Raji (cell line): ENCODE results near the gene ANAPC16.

Source experiments
- POLR2A ChIP-seq: IDR thresholded peaks from 2 replicates; pipeline ENCODE4 v1.6.1; 2011; ENCODE audit warnings: low read depth, low read length, control low read depth; ENCODE audit not compliant: insufficient read depth

The ANAPC16 gene

DNA sequence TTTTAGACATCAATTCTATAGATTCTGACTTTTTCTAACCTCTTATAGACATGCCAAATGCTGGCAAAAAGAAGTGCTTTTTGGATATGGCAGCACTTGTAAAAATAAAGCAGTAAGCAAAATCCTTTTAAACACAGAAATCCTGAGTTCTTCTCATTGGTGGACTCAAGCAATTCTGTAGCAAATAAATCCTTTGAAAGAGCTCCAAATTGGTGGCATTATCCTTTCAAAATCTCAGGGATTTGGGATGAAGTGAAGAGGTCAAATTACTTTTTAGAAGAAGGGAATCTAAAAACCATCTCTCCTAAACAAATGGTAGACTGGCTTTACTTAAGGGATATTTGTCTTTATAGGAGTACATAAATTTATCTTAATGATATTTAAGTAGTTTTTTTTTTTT, 17.8 kb downstream of the ANAPC16 start:
- no peak for TF ChIP-seq POLR2A

DNA sequence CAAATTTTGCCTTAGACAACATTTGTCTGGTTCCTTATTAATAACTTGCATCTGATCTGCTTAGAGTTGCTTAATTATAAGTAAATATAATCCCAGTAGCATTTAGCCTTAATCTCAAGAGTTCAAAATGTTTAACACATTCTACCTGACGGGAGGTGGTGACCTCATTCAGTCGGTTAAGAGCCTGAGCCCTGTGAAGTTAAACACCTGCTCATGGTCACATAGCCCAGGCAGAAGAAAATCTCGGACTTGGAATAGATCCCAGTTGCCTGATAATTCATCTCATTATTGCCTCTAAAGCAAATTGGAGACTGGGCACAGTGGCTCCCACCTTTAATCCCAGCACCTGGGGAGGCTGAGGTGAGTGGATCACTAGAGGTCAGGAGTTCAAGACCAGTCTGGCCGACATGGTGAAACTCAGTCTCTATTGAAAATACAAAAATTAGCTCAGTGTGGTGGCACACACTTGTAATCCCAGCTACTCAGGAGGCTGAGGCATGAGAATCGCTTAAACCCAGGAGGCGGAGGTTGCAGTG, 18.8 kb downstream of the ANAPC16 start:
- TF ChIP-seq POLR2A, result no peak

DNA sequence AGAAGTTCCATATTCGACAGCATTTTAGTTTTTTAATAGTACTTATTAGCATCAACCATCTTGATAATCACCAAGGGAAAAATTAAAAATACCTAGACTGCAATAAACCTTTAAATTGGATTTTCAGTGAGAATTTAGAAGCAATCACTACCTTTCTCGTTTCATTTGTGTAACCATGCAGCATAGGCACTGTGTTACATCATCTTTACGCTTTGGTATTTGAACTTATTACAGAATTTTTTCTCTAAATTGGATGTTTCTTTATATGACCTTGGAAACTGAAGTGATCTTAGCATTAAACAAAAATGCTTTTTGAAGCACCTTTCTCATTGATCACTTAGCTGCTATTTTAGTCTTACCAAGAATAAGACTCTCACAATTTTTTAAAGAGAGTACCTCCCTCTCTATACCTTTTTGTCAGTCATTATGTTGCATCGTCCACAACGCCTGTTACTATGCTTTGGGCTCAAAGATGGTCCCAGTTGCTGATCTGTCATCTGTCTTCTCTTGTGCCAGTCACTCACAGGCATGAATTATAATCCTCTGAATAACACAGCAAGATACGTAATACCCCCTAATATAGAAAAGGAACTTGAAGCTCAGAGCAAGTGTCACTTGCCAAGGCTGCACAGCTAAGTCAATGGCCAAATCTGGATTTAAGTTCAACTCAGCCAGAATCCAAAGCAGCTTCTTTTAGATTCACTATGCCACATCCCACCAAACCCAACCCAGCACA, 19.9 kb downstream of the ANAPC16 start:
- no peak for TF ChIP-seq POLR2A

DNA sequence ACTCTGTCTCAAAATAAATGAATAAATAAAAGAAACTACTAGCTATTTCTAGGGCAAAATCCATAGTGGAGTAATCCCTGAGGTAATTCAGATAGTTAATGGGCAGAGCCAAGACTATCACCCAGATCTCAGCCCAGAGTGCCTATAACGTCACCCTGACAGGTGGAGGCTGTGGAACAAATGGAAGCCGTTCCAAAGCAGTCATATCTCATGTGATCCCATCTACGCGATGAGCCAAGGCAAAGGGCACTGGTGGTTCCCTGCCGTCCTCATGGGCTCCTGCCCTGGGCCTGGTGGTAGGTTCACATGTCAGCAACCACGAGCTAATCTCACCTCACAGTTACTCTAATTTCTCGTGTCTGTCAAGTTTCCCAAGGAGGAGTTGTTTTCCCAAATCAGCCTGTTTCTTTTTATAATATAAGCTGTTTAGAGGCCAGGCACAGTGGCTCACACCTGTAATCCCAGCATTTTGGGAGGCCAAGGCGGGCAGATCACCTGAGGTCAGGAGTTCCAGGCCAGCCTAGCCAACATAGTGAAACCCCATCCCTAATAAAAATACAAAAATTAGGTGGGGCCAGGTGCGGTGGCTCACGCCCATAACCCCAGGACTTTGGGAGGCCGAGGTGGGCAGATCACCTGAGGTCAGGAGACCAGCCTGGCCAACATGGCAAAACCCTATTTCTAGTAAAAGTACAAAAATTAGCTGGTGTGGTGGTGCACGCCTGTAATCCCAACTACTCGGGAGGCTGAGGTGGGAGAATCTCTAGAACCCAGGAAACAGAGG, 22.8 kb downstream of the ANAPC16 start:
- no peak for TF ChIP-seq POLR2A

DNA sequence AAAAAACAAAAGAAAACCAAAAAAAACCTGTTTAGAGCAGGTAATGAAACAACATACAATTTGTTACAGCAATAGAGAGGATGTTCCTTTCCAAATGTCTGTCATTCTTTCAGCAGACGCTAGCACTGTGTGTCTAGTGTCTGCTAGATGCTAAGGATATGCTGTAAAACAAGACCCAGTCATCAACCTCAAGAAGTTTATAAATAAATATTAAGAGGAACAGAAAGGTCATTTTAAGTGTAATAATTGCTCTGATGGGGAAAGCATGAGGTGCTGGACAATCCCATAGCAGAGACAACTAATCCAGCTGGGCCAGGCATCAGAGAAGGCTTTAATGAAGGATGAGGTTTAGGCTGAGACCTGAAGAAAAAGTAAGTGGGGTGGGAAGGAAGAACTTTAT, 23.6 kb downstream of the ANAPC16 start:
- no peak for TF ChIP-seq POLR2A

DNA sequence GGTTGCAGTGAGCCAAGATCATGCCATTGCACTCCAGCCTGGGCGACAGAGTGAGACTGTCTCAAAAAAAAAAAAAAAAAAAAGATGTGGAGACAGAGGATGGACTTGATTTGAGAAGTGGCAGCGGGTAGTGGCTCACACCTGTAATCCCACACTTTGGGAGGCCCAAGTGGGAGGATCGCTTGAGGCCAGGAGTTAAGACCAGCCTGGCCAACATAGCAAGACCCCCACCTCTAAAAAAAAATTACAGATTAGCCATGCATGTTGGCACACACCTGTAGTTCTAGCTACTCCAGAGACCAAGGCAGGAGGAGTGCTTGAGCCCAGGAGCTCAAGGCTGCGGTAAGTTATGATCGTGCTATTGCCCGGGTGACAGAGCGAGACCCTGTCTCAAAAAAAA, 24.6 kb downstream of the ANAPC16 start:
- TF ChIP-seq POLR2A, result no peak

DNA sequence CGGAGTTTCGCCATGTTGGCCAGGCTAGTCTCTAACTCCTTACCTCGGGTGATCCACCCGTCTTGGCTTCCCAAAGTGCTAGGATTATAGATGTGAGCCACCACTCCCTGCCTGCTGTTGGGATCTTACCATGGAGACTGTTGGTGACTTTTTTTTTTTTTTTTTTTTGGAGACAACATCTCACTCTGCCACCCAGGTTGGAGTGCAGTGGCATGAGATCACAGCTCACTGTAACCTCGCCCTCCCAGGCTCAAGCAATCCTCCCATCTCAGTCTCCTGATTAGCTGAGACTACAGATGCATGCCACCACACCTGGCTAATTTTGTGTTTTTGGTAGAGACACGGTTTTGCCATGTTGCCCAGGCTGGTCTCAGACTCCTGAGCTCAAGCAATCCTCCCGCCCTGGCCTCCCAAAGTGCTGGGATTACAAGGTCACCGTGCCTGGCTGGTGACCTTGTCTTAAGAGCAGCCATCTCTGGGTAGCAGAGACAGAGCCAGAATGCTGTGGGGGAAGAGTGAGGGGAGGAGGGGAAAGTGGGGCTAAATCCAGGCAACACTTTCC, 26.0 kb downstream of the ANAPC16 start:
- TF ChIP-seq POLR2A, result no peak

DNA sequence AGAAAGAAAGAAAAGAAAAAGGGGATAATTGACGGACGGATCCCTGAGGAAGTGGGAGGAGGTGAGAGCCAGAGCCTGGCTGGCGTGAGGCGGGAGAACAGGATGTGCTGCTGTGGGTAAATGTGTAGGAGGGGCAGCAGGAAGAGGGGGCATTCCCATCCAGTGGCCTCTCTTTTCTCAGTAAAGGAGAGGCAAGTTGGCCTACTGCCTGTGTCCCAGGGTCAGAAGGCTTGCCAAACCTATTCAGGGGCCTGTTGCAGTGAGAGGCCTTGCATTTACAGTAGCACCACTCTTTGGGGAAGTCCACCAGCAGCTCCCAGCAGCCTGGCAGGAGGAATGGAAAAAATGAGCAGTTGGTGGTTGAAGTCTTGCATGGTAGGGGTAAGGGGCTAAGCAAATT, 26.9 kb downstream of the ANAPC16 start:
- no peak for TF ChIP-seq POLR2A

DNA sequence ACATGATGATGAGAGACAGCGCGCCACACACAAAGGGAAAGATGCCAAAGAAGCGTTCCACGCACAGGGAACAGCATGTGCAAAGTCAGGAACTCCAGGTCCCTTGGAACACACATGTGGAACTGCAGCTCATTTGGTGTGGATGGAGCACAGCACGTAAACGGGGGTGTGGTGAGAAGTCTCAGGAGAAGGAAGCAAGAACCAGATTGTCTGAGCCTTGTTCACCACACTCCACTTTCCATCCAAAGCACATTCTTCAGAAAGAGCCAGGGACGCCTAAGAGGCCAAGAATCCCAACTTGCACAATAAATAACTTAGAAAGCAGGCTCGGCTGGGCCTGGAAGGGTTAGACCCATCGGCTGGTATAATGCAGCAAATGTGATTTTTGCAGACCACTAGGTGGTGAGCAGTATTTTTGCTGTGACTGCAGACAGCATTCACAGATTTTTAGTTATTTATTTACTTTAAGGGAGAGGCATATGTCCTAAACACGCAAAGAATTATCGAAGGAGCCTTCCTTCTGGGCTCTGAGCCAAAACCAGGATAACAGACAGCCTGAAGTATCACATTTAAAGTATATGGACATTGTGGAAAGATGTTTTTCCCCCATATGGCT, 28.1 kb downstream of the ANAPC16 start:
- TF ChIP-seq POLR2A, result no peak

DNA sequence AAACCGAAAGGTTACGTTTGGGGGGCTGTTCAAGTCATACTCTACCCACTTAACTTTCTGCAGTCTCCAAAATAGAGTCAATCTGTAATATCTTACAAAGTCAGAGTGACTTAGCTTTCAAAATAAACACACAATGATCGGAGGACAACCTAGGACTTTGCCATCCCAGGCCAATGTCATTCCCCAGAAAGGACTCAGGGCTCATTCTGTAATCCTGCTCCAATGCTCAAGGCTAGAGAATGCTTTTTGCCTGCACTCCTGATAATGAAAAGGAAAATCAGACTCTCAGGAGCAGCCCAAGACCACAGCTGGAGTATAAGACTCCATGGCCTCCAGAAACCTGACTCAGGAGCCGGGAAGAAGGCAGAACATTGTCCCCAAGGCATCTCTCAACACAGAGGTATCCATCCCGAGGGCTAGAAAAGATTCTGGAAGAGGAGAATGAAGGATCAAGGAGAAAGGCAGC, 28.8 kb downstream of the ANAPC16 start:
- TF ChIP-seq POLR2A, result no peak

DNA sequence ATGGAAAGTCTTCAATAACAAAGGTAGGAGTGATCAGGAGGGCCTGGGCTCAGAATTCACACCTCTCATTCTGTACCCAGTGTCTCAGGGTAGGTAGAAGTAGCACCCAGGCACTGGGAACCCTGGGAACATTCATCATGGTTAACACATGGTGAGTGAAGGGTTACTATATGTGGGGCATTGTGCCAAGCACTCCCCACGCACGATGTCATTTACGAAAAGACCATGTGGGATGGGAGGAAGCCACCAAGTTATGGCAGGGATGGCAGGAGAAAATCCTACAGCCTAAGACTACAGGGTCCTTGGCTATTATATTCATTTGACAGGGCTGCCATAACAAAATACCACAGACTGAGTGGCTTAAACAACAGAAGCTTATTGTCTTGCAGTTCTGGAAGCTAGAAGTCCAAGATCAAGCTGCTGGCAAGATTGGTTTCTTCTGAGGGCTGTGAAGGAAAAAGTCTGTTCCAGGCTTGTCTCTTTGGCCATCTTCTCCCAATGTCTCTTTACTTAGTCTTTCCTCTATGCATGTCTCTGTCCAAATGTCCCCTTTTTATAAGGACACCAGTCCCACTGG, 30.2 kb downstream of the ANAPC16 start:
- no peak for TF ChIP-seq POLR2A

DNA sequence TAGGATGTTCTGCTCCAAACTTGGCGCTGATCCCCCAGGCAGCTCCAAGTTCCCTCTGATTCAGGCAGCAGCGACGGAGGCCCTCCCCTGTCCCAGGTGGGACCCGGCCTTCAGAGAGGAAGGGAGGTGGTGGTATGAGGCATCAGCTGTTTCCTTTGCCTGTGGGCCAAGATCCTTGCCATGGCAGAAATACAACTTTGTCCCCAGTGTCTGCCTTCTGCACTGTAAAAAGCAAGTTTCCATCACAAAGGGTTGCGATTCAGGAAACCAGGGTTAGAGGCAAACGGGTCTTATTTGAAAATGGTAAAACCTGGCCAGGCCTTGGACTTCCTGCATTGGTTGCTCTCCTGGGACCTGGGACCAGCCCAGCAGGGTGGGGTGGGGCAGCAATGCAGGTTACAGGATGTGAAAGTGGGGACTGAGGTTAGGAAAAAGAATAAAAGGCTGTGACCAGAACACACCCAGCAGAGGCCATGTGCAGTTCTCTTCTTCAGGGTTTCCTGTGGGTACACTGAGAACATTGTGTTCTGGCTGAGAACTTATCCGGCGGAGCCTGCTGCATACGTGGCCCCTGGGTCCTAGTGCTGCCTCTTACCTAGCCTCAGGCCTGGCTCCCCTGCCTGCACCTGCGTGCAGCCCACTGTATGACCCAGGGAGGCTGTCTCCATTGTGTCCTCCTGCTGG, 32.8 kb downstream of the ANAPC16 start:
- peak; percentile 81 for TF ChIP-seq POLR2A

DNA sequence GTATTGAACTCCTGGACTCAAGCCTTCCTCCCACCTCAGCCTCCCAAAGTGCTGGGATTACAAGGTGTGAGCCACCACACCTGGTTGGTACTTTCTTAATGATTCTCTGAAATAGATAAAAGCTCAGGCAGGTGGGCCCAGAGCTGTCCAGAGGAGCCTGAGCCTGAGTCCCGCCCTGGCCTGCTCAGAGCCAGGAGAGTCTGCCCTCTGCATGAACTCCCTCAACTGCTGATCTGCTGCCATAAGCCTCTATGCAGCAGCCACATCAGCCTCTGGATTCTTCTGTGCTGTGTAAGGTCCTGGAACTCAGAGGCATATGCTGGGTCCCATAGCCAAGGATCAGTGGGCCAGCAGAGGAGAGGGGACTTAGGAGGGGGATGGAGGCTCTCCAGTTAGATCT, 34.9 kb downstream of the ANAPC16 start:
- no peak for TF ChIP-seq POLR2A

DNA sequence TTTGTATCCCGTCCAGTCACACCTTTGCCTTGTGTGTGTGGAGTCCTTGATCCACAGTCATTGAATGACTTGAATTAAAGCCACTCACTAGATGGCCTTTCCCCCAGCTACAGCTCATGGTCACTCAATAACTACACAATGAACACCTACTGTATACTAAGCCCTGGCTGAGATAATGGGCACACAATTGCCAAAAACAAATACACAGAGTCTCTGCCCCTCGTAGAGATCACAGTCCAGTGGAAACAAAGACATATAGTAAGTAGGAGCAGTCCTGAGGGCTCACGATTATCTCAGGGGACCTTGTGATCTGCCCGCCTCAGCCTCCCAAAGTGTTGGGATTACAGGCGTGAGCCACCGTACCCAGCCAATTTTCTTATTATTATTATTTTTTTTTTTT, 35.8 kb downstream of the ANAPC16 start:
- no peak for TF ChIP-seq POLR2A
